SKM-1 (cell line): Measurements from ENCODE around the gene CNOT1.
"Not testable (repeated sequence)": the region's sequence is repeated elsewhere in the genome, so short reads cannot be mapped to it uniquely, and the experiment has no call there.

Experiments used
- DNase-seq: peaks from one replicate; lab custom pipeline; 2025; ENCODE audit not compliant: unreplicated experiment; lab: John Stamatoyannopoulos, UW

The CNOT1 gene

DNA sequence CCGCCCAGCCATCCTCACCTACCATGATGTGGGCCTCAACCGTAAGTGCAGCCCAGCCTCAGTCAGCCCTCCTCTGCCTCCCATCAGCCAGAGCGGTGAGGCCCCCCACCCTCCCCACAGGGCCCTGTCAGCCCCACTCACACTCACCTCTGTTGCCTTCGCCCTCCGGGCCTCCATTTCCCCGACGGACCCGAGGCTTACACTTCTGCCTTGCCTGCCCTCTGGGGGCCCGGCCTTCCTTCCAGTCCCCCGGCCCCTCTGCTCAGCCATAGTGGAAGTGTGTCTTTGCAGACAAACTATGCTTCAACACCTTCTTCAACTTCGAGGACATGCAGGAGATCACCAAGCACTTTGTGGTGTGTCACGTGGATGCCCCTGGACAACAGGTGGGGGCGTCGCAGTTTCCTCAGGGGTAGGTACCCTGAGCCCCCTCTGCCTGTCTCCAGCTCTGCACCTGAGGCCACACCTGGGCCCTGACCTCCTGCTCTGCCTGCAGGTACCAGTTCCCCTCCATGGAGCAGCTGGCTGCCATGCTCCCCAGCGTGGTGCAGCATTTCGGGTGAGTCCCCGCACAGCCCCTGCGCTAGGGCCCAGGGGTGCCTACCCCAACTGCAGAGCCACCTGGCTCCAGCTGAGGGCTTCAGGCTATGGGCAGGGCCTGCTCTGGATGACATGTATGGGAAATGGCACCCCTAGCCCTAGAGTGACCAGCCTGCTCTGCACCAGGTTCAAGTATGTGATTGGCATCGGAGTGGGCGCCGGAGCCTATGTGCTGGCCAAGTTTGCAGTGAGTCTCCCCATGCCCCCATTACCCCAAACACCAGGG lies 125.5 kb downstream of the CNOT1 start:
- DNase-seq, result no peak

DNA sequence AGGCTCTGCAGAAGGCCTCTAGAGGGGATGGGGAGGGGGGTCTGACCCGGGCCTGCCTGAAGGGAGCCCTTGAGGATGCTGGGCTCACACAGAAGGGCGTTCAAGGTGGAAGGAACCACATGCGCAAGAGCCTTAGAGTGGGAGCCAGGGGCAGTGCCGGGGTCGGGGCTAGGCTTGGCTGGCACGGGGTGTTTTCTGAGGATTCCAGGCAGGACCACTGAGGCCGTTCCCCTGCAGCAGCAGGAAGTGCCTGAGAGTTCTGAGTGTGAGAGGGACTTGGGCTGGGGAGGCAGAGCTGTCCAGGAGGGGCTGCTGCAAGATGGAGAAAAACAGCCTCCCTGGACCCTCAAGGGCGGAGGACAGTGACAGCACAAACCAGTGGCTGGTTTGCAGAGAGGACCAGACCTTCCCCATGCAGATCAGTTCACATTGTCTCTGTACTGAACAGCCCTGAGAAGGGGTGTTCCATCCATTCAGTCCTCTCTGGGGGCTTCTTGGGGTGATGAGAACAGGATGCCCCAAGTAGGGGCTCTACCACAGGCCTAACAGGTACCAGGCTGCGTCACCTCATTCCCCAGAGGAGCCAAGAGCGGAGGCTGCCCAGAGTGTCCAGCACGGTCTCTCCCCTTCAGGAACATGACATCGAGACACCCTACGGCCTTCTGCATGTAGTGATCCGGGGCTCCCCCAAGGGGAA lies 126.3 kb downstream of the CNOT1 start:
- DNase-seq, result no peak

DNA sequence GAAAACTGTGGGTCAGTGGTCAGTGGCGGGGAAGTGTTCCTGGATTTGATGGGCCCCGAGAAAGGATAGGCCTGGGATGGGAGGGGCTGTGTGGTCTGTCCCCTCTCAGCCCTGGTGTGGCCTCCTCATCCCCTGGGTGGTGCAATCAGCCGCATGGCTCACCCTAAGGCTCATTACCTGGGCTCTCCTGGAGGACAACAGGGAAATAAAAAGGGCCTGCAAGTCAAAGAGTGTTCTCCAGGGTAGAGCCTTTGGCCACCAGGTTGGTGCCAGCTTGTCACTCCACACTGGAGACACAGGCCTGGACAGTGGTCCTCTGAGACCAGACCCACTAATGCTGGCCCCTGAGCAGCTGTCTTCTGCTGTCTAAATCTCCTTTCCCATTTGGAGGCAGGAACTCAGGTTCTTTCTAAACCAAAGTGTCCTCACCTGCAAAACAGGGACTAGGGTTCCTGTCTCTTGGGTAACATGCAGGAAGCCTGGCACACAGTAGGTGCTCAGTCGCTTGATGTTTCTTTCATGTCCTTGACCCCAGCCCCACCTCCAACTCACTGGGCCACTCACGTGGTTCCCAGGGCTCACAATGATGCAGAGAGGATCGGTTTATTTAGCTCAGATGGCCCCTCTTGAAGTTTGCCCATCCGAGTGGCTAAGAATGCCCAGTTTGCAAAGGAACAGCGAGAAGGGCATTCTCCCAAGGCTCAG lies 127.3 kb downstream of the CNOT1 start:
- no peak for DNase-seq

DNA sequence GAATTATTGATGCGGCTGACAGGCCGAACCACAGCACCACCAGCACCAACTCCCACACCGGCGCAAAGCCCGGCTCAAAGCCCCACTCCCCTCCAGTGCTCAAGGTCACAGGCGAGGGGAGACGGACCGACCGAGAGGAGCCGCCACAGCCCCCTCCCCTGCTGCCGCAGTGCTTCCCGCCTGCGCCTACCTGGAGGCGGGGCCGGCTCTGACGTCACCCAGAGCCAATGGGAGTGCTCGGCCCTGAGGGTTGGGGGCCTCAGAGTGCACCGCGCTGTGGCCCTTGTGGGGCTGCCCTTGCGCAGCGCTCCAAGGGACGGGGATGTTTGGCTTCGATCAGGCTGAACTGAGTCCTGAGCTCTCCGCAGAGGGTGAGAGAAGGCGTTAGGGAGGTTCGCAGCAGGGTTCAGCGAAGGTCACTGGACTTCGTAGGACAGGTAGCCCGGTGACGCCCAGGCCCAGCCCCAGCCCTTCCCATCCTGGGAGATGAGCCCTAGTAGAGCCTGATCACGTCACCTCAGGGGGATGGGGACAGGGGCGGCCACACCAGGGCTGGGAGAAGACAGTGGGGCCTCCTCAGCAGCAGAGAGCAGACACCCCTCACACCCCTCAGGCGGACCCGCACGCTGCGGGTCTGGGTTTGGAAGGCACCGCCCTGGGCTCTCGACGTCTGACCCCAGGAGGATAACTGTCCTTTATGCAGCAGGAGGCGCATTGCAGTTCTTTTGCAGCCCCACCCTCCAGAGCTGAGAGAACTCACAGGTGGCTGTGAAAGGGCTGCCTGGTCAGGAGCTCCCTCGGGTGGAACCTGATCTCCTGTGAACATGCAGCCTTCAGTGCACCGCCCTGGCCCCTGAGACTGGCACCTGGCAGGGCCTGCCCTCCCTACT lies 128.1 kb downstream of the CNOT1 start:
- DNase-seq, result no peak

DNA sequence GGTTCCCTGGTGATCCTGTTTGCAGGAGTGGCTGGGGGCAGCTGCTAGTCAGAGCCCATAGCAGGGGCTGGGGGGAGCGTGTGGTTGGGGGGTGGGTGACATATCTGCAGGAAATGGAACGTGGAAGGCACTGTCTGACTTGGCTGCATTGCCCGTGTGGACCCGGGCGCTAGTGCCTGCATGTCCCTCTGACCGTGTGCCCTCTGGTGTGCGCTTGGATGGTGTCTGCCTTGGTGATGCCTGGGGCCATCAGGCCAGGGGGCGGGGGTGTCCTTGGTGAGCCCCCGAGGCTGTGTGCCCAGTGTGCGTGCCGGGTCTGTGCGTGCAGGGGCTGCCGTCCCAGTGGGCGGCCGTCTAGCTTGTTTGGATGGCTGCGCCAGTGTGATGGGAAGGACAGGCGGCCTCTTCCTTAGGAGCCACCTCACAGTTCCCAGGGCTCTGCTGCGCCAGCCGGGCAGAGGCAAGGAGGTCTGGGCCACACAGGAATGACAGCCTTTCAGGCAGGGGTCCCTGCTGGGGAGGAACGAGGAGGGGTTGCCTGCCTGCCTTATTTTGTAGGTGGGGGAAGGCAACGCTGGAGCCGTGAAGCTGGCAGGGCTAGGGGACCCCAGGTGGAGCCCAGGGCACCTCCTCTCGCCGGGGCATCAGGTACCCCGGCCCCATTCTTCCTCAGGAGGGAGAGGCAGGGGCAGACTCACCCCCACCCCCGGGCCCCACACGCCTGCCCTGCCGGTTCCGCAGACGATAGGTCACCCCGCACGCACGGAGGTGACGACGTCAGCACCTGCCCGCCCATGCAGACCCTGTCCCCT lies 129.0 kb downstream of the CNOT1 start:
- DNase-seq, result no peak

DNA sequence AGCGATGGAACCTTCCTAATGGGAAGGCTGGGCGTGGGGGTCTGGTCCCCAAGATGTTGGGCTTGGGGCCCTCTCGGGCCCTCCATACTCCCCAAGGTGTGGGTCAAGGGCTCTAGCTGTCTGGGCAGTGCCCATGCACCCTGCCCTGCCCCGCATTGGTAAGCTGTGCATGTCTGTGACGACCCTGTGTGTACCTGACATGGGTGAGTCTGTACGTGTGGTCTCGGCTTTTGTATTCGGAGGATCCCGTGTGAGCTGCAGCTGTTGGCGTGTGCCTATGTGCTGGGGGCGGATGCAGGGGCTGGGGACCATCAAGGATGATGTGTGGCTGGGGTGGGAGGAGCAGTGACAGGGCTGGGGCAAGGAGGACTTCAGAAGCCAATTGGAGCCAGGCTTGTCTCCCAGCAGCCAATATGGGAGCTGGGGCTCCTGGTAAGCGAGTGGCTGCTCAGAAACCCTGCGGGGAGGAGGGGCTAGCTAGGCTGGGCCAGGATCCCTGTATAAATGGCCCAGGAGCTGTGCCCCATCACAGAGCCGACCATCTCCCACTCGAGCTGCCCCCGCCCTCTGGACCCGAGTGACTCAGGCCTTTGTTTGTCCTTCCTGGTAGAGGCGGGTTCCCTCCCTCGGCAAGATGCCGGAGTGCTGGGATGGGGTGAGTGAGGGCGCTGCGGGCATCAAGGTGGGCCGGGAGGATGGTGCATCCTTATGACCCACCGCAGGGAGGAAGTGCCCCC lies 129.8 kb downstream of the CNOT1 start, which contains the start of gene NDRG4:
NDRG4 (plus strand) TSS at position 529 of the 737 bp plus-strand sequence; CDS start at position 635, 106 bp downstream.
- DNase-seq, result no peak

DNA sequence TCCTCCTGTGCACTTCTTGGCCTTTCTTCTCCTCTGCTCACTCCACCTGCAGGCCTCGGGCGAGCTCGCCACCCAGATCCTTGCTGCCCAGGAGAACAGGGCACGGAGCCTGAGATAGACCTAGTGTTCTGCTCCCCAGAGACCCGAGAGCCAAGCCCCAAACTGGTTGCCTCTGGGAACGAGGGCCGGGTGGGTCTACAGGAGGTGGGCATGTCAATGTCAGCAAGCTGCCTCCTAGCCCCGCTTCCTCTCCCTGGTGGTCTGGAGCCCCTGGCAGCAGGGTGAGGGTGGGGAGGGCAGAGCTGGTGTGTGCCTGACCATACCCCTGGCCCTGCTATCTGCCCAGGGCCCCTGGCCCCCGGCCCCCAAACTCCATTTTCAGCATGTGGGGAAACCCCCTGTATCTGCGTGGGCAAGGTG lies 130.5 kb downstream of the CNOT1 start:
- no peak for DNase-seq

DNA sequence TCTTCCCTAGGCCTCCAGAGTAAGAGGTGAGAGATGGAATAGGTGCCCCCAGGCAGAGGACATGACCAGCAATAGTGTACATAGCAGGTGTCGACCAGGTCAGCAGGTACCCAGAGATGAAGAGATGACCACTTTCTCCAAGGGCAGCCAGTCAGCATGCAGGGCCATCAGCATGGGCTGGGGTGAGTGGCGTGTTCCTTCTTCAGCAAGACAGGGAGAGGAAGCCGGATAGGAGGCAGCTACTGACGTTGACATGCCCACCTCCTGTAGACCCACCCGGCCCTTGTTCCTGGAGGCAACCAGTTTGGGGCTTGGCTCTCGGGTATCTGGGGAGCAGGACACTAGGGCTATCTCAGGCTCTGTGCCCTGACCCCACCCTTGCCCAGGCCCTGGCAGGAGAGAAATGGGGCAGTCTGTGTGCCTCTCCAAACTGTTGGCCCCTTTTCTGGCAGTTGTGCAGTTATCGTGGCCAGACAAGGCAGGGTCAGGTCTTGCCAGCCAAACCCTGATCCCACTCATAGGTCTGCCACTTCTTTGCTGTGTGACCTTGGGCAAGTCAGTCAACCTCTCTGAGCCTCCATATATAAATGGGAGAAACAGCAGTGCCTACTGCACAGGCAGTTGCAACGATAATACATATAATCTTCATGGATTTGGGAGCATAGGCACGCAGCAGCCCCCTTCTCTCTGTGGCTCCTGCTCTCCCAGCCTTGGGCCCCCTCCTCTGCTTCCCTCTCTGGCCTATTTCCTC lies 131.1 kb downstream of the CNOT1 start:
- no peak for DNase-seq

DNA sequence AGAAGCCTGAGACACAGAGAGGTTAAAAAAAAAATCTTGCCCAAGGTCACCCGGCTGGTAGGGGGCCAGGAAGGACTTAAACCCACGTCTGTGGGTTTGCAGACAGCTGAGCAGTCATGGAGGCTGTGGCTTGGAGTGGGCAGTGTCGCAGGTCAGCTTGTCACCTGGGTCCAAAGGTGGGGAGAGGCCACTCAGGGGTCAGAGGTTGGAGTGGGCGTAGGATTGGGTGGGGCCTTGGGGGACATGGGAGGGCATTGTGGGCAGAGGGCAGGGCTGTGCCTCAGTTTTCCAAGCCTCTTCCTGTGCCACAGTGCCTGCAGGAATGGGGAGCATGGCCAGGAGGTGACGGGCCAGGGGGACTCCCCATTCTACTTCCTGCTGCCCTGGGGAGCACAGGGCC lies 131.7 kb downstream of the CNOT1 start:
- DNase-seq, result no peak

DNA sequence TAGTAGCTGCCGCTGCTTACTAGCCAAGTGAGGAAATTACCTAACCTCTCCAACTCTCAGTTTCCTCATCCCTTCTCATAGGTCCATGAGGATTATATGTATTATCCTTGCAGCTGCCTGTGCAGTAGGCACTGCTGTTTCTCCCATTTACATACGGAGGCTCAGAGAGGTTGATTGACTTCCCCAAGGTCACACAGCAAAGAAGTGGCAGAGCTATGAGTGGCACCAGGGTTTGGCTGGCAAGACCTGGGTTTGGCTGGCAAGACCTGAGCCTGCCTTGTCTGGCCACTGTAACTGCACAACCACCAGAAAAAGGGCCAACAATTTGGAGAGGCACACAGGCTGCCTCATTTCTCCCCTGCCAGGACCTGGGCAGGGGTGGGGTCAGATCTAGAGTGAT lies 132.2 kb downstream of the CNOT1 start:
- no peak for DNase-seq

DNA sequence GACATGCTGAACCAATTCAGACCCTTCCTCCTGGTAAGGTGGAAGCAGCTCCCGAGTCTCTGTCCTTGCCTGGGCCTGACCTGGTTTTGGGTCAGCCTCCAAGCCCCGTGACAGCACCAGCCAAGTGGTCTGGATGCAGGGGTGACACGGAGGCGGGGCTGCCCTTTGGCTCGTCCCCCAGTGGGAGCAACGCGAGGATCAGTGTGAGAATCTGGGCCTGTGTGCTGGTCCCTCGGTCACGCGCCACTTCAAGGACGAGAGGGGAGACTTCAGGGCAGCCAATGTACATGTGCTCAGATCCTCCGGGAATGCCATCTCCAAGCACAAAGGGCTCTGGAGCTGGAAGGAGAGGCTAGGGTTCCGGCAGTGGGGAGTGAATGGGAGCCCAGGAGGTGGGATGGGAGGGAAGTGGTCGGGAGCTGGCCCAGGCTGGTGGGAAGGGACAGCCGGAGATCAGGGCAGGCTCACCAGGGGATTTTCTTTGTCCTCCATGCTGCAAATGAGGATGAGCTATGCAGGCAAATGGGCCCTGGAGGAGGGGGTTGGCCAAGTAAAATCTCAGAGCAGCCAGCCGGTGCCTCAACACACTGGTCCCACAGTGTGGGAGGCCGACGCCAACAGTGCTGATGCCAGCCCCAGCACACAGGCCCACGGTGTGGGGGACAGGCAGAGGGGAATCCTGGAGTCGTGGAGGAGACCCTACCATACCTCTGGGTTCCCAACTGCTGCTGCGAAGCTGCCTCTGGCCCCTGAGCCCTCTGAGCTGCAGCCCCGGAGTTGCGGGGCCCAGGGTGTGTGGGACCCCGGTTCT lies 133.9 kb downstream of the CNOT1 start:
- DNase-seq, result no peak

DNA sequence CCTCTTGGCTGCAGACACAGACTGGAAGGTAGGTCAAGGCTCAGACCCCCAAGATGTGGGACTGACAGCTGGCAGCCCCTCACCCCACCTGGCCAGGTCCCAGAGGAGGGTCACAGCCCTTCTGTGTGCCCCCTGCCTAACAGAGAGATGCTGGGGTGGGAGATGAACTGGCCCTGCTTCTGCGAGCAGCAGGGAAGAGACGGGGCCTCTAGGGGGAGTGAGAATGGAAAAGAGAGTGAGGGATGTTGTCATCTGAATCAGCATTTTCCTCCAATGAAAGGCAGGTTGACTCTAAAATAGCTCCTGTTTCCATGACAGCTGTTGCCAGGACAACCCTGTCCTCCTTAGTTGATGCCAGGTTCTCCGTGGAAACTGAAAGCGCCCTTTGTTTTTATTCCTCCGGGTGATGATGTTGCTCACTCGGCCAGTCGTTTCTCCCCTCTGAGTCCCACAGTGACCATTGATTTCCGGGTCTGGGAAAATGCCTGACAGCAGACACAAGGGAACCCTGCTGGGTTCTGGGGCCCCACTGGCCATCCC lies 134.6 kb downstream of the CNOT1 start:
- DNase-seq, result peak; percentile 10

DNA sequence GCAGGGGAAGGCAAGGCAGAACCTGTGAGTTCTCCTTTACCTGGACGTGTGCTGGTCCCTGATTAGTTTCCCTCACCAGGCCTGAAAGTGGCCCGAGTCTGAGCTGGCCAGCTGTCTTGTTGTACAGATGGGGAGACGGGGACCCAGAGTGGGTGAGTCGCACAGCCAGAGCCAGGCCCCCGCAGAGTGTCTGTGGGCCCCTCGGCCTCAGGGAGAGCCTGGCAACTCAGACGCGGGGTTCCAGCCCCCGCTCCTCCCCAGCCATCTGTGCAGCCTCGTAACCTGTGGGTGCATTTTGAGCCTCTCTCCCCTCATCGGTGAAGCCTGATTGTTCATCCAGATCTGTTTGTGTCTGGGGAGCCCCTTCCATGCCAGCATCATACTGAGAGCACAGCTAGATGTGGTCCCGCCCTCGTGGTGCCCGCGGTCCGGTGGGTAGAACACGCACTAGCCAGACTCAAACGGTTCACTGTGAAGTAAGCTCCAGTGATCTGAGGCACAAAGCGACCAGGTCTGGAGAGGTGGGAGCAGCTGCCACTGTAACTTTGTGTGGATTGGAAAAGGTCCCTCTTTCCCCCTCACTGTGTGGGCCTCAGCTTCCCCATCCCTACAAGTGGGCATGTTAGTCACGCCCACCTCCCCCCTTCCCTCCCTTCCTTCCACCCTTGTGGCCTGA lies 135.7 kb downstream of the CNOT1 start:
- DNase-seq, result no peak

DNA sequence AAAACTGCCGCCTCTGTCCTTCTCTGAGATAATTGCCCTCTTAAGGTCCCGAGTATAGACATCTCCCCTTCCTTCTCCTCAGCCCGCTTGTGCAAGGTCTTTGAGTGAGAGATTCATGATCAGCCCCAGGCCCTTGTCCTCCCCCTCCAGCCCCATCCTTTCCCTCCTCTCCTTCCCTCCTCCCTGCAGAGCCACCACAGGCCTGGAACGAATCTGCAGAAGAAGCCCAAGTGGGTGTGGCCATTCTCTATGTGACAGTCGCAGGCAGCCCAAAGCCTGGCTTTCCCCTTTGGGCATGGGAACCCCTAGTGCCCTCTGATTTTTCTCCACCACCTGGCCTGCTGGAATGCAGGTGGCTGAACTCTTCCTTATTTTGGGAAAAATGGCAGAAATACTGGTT lies 136.9 kb downstream of the CNOT1 start:
- DNase-seq, result no peak

DNA sequence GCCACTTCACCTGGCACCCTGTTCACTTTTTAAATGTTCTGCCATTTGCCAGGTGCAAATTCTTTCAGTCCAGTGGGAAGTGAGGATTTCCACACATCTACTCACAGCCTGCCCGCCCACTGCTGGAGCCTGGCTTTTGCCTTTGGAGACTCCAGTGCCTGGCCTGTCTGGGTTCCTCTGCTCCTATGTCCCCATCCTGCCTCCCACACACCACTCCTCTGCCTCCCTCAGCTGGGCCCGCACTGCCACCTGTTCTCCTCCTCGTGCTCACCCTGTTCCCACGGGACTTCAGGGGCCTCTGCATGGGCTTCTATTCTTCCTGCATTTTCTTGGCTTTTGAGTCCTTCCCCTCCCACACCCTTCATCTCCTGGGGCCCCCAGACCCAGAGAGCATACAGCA lies 137.6 kb downstream of the CNOT1 start:
- no peak for DNase-seq

DNA sequence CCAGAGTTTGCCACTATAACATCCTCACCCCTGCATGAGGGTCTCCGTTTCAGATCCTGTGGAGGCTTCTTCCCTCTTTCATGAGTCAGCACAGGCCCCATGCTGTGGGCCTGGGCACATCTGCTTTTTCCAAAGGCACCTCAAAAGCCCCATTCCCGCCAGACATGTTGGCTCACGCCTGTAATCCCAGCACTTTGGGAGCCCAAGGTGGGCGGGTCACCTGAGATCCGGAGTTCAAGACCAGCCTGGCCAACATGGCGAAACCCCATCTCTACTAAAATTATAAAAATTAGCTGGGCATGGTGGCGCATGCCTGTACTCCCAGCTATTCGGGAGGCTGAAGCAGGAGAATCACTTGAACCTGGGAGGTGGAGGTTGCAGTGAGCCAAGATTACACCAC lies 139.1 kb downstream of the CNOT1 start:
- DNase-seq, result not testable (repeated sequence)

DNA sequence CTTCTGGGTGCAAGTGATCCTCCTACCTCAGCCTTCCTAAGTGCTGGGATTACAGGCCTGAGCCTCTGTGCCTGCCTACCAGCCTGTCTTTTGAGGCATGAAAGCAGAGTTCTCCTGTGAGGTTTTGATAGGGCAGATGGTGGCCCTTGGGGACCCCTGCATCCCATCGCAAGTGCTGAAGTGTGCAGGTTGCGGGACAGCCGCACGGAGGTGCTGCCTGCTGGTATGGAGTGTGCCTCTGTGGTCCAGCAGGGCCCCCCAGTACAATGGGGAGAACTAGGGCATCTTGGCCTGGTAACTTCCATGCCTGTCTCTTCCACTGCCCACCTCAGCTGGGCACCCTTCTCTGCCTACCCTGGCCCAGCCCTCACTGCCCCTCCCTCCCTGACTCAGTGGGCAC lies 139.6 kb downstream of the CNOT1 start:
- no peak for DNase-seq
